H1 (cell line): ENCODE results near the gene FSD1L. TPM values are rescaled to one million over a fixed set of nuclear protein-coding genes. Genes with fewer than 3 reads are reported as not detected.

Experiments
- CTCF ChIA-PET: fragments of 300-600 bp; sonication (Branson Sonifier 250); formaldehyde crosslinking; loops from one replicate; lab custom pipeline; 2021; ENCODE audit not compliant: partially characterized antibody; lab: Charles Lee
- POLR2A ChIA-PET: fragments of 300-600 bp; sonication (Branson Sonifier 250); formaldehyde crosslinking; loops from one replicate; lab custom pipeline; 2021; ENCODE audit warnings: inconsistent platforms; ENCODE audit not compliant: partially characterized antibody; lab: Charles Lee
- DNase-seq, 2 experiments: peaks; one replicate each; pipeline versions ENCODE4 v3.0.0 to v3.0.0-alpha.2; 2010 to 2022; ENCODE audit warnings: low spot score in 2 of 2, low read depth in 1 of 2, mixed read lengths in 1 of 2
- FAIRE-seq: peaks from 2 replicates; lab custom pipeline; 2011; peaks lifted over from hg19 to GRCh38; lab: Jason Lieb, UNC
- H2AFZ ChIP-seq: 2 replicates; pipeline ENCODE4 v1.8.1; 2012; ENCODE audit warnings: low read length, inconsistent platforms
- H2AK5ac ChIP-seq: 2 replicates; pipeline ENCODE4 v1.6.1; 2013; ENCODE audit warnings: low read depth, low read length
- H2BK120ac ChIP-seq: replicated peaks from 2 replicates; pipeline ENCODE3; 2013; ENCODE audit warnings: low read depth, low read length, inconsistent platforms
- H2BK12ac ChIP-seq: 2 replicates; pipeline ENCODE4 v1.6.1; 2013; ENCODE audit warnings: low read depth, low read length
- H2BK15ac ChIP-seq: 2 replicates; pipeline ENCODE4 v1.6.1; 2013; ENCODE audit warnings: low read length
- H2BK20ac ChIP-seq: 2 replicates; pipeline ENCODE4 v1.6.1; 2013; ENCODE audit warnings: low read length
- H2BK5ac ChIP-seq: 2 replicates; pipeline ENCODE4 v1.6.1; 2013; ENCODE audit warnings: low read depth, low read length
- H3K14ac ChIP-seq: 2 replicates; pipeline ENCODE4 v1.6.1; 2013; ENCODE audit warnings: inconsistent platforms; ENCODE audit not compliant: insufficient read length
- H3K18ac ChIP-seq: 2 replicates; pipeline ENCODE4 v1.6.1; 2013; ENCODE audit warnings: low read length; ENCODE audit errors: extremely low read depth
- H3K23ac ChIP-seq: 2 replicates; pipeline ENCODE4 v1.6.1; 2013; ENCODE audit warnings: inconsistent platforms; ENCODE audit not compliant: insufficient read length
- H3K23me2 ChIP-seq: 2 replicates; pipeline ENCODE4 v1.6.1; 2013; ENCODE audit warnings: low read depth, low read length
- H3K27ac ChIP-seq: 2 replicates; pipeline ENCODE4 v1.6.1; 2011; ENCODE audit warnings: low read depth, low read length, inconsistent platforms
- H3K27me3 ChIP-seq, 4 experiments: replicated peaks in 1 of 4; 1 replicate in 1 of 4; 2 replicates in 3 of 4; pipeline versions ENCODE4 v1.6.1 to v1.8.1; 2011 to 2013; ENCODE audit warnings: low read length in 3 of 4, mild to moderate bottlenecking in 3 of 4, inconsistent platforms in 2 of 4, mixed read lengths in 2 of 4, moderate library complexity in 1 of 4; ENCODE audit not compliant: control insufficient read depth in 3 of 4, insufficient read depth in 3 of 4; ENCODE audit errors: extremely low read depth in 1 of 4
- H3K36me3 ChIP-seq, 4 experiments: 2 replicates each; pipeline versions ENCODE4 v1.6.1 to v1.8.1; 2011 to 2013; ENCODE audit warnings: mild to moderate bottlenecking in 4 of 4, low read length in 3 of 4, moderate library complexity in 2 of 4, control low read depth in 1 of 4, inconsistent platforms in 1 of 4; ENCODE audit not compliant: insufficient read depth in 4 of 4, control insufficient read depth in 2 of 4
- H3K4ac ChIP-seq: replicated peaks from 2 replicates; pipeline ENCODE3; 2013; ENCODE audit warnings: low read length, low read depth, mixed read lengths, inconsistent platforms; ENCODE audit not compliant: insufficient read length
- H3K4me1 ChIP-seq, 4 experiments: replicated peaks in 1 of 4; 1 replicate in 1 of 4; 2 replicates in 3 of 4; pipeline versions ENCODE4 v1.6.1 to v1.8.1; 2011 to 2013; ENCODE audit warnings: low read length in 3 of 4, inconsistent platforms in 2 of 4, mixed read lengths in 1 of 4; ENCODE audit not compliant: insufficient read depth in 4 of 4, control insufficient read depth in 3 of 4
- H3K4me2 ChIP-seq, 2 experiments: 2 replicates each; pipeline versions ENCODE4 v1.6.1 to v1.8.1; 2011 to 2013; ENCODE audit warnings: low read depth in 2 of 2, low read length in 2 of 2, control low read depth in 1 of 2, inconsistent platforms in 1 of 2, mild to moderate bottlenecking in 1 of 2; ENCODE audit not compliant: insufficient read depth in 1 of 2
- H3K4me3 ChIP-seq, 4 experiments: fragments of 200-600, 300-600 bp in 1 of 4; sonication (generic), shearing (Covaris generic), sonication (Bioruptor Twin) in 1 of 4; 2 replicates each; pipeline versions ENCODE4 v1.5.1 to v1.8.1; 2011 to 2016; ENCODE audit warnings: low read length in 4 of 4, low read depth in 3 of 4, control low read depth in 2 of 4, inconsistent platforms in 2 of 4, mild to moderate bottlenecking in 2 of 4, mixed read lengths in 1 of 4, moderate library complexity in 1 of 4; ENCODE audit not compliant: insufficient read depth in 2 of 4; ENCODE audit errors: extremely low read depth in 1 of 4
- H3K56ac ChIP-seq: replicated peaks from 2 replicates; pipeline ENCODE3; 2013; ENCODE audit warnings: low read depth, mild to moderate bottlenecking, mixed read lengths, low read length, inconsistent platforms; ENCODE audit not compliant: insufficient read length
- H3K79me1 ChIP-seq: 2 replicates; pipeline ENCODE4 v1.6.1; 2013; ENCODE audit warnings: low read depth, low read length, control low read depth
- H3K79me2 ChIP-seq, 2 experiments: 2 replicates each; pipeline versions ENCODE4 v1.6.1 to v1.8.1; 2012 to 2013; ENCODE audit warnings: low read length in 2 of 2, mild to moderate bottlenecking in 2 of 2, inconsistent platforms in 1 of 2; ENCODE audit not compliant: insufficient read depth in 2 of 2, control insufficient read depth in 1 of 2
- H3K9ac ChIP-seq, 4 experiments: replicated peaks in 1 of 4; 1 replicate in 1 of 4; 2 replicates in 3 of 4; pipeline versions ENCODE4 v1.6.1 to v1.8.1; 2011 to 2013; ENCODE audit warnings: low read depth in 3 of 4, low read length in 3 of 4, control low read depth in 2 of 4, mild to moderate bottlenecking in 2 of 4, moderate library complexity in 2 of 4, inconsistent platforms in 1 of 4; ENCODE audit errors: extremely low read depth in 1 of 4
- H3K9me3 ChIP-seq, 2 experiments: 2 replicates each; pipeline versions ENCODE4 v1.6.1 to v1.8.1; 2012 to 2013; ENCODE audit warnings: mild to moderate bottlenecking in 2 of 2, moderate library complexity in 2 of 2, control low read depth in 1 of 2, inconsistent platforms in 1 of 2, low read depth in 1 of 2, low read length in 1 of 2, mixed read lengths in 1 of 2; ENCODE audit not compliant: insufficient read depth in 2 of 2
- H4K20me1 ChIP-seq, 2 experiments: replicated peaks in 1 of 2; 2 replicates each; pipeline versions ENCODE3 to v1.8.1; 2011 to 2013; ENCODE audit warnings: inconsistent platforms in 2 of 2, low read length in 2 of 2, mild to moderate bottlenecking in 1 of 2; ENCODE audit not compliant: insufficient read depth in 2 of 2, control insufficient read depth in 1 of 2
- H4K5ac ChIP-seq: 2 replicates; pipeline ENCODE4 v1.6.1; 2013; ENCODE audit warnings: low read length, low read depth, mixed read lengths, inconsistent platforms; ENCODE audit not compliant: insufficient read length
- H4K8ac ChIP-seq: 2 replicates; pipeline ENCODE4 v1.8.0; 2013; ENCODE audit warnings: mild to moderate bottlenecking, moderate library complexity, low read length, inconsistent platforms; ENCODE audit not compliant: insufficient read depth; ENCODE audit errors: extremely low read depth
- H4K91ac ChIP-seq: replicated peaks from 2 replicates; pipeline ENCODE3; 2013; ENCODE audit warnings: low read length, mixed read lengths, inconsistent platforms; ENCODE audit not compliant: insufficient read length
- CHD1 ChIP-seq: IDR thresholded peaks from 2 replicates; pipeline ENCODE4 v1.6.1; 2012; ENCODE audit warnings: low read depth, low read length, improper control_type of control experiment
- CREB1 ChIP-seq: IDR thresholded peaks from 2 replicates; pipeline ENCODE4 v1.6.1; 2012; ENCODE audit warnings: inconsistent platforms
- EP300 ChIP-seq, 2 experiments: IDR thresholded peaks; 1 replicate in 1 of 2; 2 replicates in 1 of 2; pipeline ENCODE4 v1.6.1; 2011 to 2012; ENCODE audit warnings: low read depth in 2 of 2, low read length in 2 of 2, mild to moderate bottlenecking in 2 of 2, borderline replicate concordance in 1 of 2, inconsistent platforms in 1 of 2, moderate library complexity in 1 of 2
- EZH2 ChIP-seq: fragments of 200-600 bp; sonication (generic); IDR thresholded peaks from 2 replicates; pipeline ENCODE4 v1.7.1; 2012; ENCODE audit warnings: low read depth, mild to moderate bottlenecking, moderate library complexity, low read length, inconsistent platforms; ENCODE audit not compliant: severe bottlenecking
- GABPA ChIP-seq: IDR thresholded peaks from 2 replicates; pipeline ENCODE4 v1.6.1; 2011; ENCODE audit warnings: mild to moderate bottlenecking, low read length, moderate library complexity, borderline replicate concordance; ENCODE audit not compliant: insufficient read depth
- HDAC2 ChIP-seq, 2 experiments: fragments of 300-600 bp in 1 of 2; sonication (generic) in 1 of 2; IDR thresholded peaks; 2 replicates each; pipeline ENCODE4 v1.6.1; 2011 to 2012; ENCODE audit warnings: low read depth in 2 of 2, low read length in 2 of 2, mild to moderate bottlenecking in 2 of 2, moderate library complexity in 2 of 2, borderline replicate concordance in 1 of 2, inconsistent platforms in 1 of 2
- NANOG ChIP-seq: IDR thresholded peaks from 2 replicates; pipeline ENCODE4 v1.6.1; 2011; ENCODE audit warnings: low read length, low read depth, mild to moderate bottlenecking, inconsistent platforms; ENCODE audit not compliant: insufficient read depth, poor library complexity, severe bottlenecking
- PHF8 ChIP-seq: fragments of 200-600 bp; sonication (generic); conservative IDR thresholded peaks from 2 replicates; pipeline ENCODE4 v1.7.1; 2012; ENCODE audit warnings: low read depth, mild to moderate bottlenecking, inconsistent platforms, low read length, moderate library complexity
- RAD21 ChIP-seq, 2 experiments: IDR thresholded peaks in 1 of 2; conservative IDR thresholded peaks in 1 of 2; 2 replicates each; pipeline ENCODE4 v1.6.1; 2011; ENCODE audit warnings: low read depth in 2 of 2, low read length in 2 of 2, improper control_type of control experiment in 1 of 2, inconsistent platforms in 1 of 2, mild to moderate bottlenecking in 1 of 2, moderate library complexity in 1 of 2
- SAP30 ChIP-seq: fragments of 300-600 bp; sonication (generic); IDR thresholded peaks from 2 replicates; pipeline ENCODE4 v1.7.1; 2012; ENCODE audit warnings: low read length, moderate library complexity, mild to moderate bottlenecking, inconsistent platforms; ENCODE audit not compliant: insufficient read depth, insufficient replicate concordance
- SIX5 ChIP-seq: IDR thresholded peaks from 2 replicates; pipeline ENCODE4 v1.6.1; 2011; ENCODE audit warnings: mild to moderate bottlenecking, low read depth, low read length
- SP2 ChIP-seq: IDR thresholded peaks from 2 replicates; pipeline ENCODE4 v1.6.1; 2012; ENCODE audit warnings: mild to moderate bottlenecking, low read length, inconsistent platforms
- ZNF274 ChIP-seq: IDR thresholded peaks from 2 replicates; pipeline ENCODE4 v1.7.0; 2012; ENCODE audit warnings: low read length, borderline replicate concordance; ENCODE audit errors: extremely low read depth
- polyA plus RNA-seq, 7 experiments: library from polyadenylated mRNA; depleted of rRNA in 3 of 7; stranded (reverse) in 5 of 7; unstranded in 2 of 7; fragments of >200 nt in 5 of 7; fragments of 200-250 nt in 2 of 7; gene quantifications; 1 replicate in 5 of 7; 2 replicates in 1 of 7; 4 replicates in 1 of 7; pipeline versions ENCODE4 v1.2.1 to v1.2.3, GENCODE V29; 2011 to 2013; ENCODE audit warnings: missing spikeins in 2 of 7, mixed read lengths in 2 of 7
- total RNA-seq: library from RNA; stranded (reverse); fragmentation: NEBNext Ultra II Directional; extraction: Animal tissue kit (Norgen Biotek cat#: 25700); gene quantifications from 2 replicates; pipeline ENCODE4 v1.2.1, GENCODE V29; 2021

The FSD1L gene
- total and polyA plus RNA-seq, 2 of the 8 experiments (the other 6 are each of a cell fraction or from before 2014, with no cell fraction given) = 0.91 to 4.8 TPM

DNA sequence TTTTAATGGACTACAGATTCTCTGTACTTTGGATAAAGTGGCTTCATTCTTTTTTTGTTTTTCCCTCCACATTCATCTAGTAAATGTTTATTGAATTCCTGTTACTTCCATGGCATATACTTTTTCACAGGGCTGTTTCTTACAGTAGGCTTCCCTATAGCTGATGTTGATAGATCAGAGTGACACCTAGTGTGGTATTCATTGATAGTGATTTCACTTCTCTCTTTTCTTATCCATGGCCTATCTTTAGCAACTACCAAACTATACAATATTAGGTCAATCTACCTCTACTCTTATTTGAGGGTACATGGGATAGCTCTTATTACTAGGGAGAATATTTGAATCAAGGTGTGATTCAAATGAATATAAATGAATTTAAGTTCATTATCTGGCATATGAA lies 35.8 kb downstream of the FSD1L start:
- Histone ChIP-seq H3K9me3 (no peaks in the 10 kb centered on the region), H2AFZ (no peak overlapping the region), H3K4me2 (no peak overlapping the region), H4K91ac (no peak overlapping the region), H3K23me2 (no peaks in the 10 kb centered on the region), H3K4ac (no peak overlapping the region), H3K27ac (no peak overlapping the region), H3K23ac (no peak overlapping the region), H2BK20ac (no peak overlapping the region), H4K8ac (no peak overlapping the region), H2BK15ac (no peak overlapping the region), H3K4me1 (no peaks in the 10 kb centered on the region), H3K9ac (no peak overlapping the region), H3K14ac (no peak overlapping the region), H3K79me1 (no peaks in the 10 kb centered on the region), H2BK120ac (no peak overlapping the region), H3K18ac (no peak overlapping the region), H3K79me2 (no peaks in the 10 kb centered on the region), H3K27me3 (no peaks in the 10 kb centered on the region), H2BK5ac (no peak overlapping the region), H4K5ac (no peak overlapping the region), H2AK5ac (no peak overlapping the region), H3K36me3 (peaks cover 0 to 3% (median 0%) of the 10 kb centered on the region in 4 experiments; a peak in 2 of 8 replicates), H2BK12ac (no peak overlapping the region), H3K4me3 (no peak overlapping the region), H4K20me1 (peaks cover 0 to 1% of the 10 kb centered on the region in 2 experiments), H3K56ac (no peak overlapping the region)
- no peak for DNase-seq
- CTCF ChIA-PET = interaction anchor here (0.5 to 1.2 kb wide), 3 partner anchors 37 to 454 kb away, joined by 3 to 4 read pairs (median 3); no protein-coding TSS in a partner anchor
- TF ChIP-seq GABPA (no peak), NANOG (no peak), SIX5 (no peak), SP2 (no peak), CREB1 (no peak), CHD1 (no peak), PHF8 (no peak), EP300 (IDR thresholded peaks at IDR 0.05; ENCODE audit: borderline replicate concordance in 1 of 2, low read depth in 2 of 2, low read length in 2 of 2) (no peak), SAP30 (no peak), ZNF274 (no peak), RAD21 (IDR thresholded peaks at IDR 0.05 in 1 of 2, conservative IDR thresholded peaks at IDR 0.05 in 1 of 2; ENCODE audit: low read depth in 2 of 2, low read length in 2 of 2) (no peak), EZH2 (no peak), HDAC2 (IDR thresholded peaks at IDR 0.05; ENCODE audit: borderline replicate concordance in 1 of 2, low read depth in 2 of 2, low read length in 2 of 2) (no peak)
- POLR2A ChIA-PET = no interaction called here
- FAIRE-seq = no peak
